ENCODE results near the gene ANXA10.

The ANXA10 gene

GRCh38 chr4:168163106-168163505, 70.8 kb downstream of the ANXA10 start:
- no peak for DNase-seq

DNA sequence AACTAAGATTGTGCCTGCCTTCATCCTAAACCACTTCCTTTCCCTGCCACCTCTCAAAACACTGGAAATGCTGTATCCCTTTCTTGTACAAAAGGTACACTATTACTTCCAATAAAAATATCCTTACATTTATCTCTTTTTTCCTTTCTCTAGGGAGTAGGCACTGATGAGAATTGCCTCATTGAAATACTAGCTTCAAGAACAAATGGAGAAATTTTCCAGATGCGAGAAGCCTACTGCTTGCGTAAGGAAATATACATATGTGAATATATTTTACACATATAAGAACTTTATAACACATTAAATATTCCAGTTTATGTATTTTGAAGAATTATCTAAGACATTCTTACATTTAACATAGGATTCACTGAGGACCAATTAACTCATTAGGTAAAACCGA, 71.7 kb downstream of the ANXA10 start:
- no peak for DNase-seq

- no peak for DNase-seq
Observed at GRCh38 chr4:168164915-168165548, 72.7 kb downstream of the ANXA10 start.

DNA sequence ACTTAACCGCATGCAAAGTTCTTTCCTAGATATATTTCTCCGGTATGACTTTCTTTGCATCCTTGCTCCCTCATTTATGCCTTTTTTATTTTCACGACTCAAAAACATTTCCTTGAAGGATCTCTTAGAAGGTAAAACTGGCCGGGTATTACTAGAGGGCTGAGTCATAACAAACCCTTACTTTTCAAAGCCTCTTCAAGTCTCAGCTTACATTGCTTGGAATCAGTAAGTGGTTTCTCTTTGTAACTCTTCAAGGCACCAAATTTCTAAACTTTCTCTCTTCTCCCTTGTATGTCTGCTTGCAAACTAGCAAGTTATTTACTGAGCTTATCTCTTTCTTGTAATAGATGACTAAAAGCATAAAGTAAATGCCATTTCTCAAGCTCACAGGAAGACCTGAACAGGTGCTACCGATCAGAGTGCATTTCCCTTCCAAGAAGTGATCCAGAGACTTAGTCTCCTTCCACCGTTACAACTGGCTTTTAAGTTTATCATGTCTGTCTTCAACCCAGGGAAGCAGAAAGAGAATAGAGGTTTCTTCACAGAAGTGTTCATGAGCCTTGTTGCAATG, 75.5 kb downstream of the ANXA10 start:
- DNase-seq = no peak

GRCh38 chr4:168174308-168174707, 82.0 kb downstream of the ANXA10 start:
- DNase-seq = no peak

DNA sequence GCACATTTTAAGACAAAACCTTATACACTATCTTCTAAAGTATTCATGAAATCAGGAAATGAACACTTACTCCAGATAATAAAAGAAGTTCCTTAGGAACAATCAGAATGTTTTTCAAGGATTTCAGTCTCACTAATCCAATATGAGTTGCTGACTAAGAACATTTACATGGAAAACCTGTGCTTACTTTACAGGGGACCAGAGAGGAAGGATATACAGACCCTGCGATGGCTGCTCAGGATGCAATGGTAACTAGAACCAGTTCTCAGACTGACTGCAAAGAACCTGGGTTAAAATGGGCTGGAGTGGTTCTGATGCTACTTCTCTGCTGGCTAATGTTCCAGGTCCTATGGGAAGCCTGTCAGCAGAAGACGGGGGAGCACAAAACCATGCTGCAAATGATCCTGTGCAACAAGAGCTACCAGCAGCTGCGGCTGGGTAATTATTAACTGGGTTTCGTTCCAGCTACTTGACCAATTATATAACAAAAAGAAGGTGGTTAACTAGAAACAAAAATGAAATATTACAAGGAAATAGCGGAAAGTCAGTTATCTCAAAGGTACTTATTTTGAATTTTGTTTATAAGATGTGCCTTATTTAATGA, 85.3 kb downstream of the ANXA10 start:
- no peak for DNase-seq

- DNase-seq = peak; percentile 54
Observed at GRCh38 chr4:168183717-168184571, 91.6 kb downstream of the ANXA10 start.

DNA sequence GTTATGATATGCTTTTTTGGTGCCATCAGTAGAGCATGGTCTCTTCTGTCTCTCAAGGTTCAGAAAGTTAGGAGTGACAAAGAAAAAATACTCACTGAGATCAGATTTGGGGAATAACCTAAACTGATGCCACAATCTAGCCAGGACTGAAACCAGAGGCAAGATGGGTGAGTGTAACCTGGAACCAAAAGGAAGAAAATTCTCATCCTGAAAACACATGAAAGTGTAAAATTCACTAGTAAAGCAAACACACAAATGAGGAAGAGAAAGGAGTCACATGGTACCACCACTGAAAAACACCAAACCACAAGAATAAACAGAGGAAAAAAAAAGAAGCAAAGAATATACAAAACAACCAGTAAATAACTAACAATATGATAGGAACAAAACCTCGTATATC, 96.4 kb downstream of the ANXA10 start:
- no peak for DNase-seq

GRCh38 chr4:168197926-168198325, 105.6 kb downstream of the ANXA10 start:
- peak; percentile 47 for DNase-seq

- DNase-seq = no peak
Observed at GRCh38 chr4:168199260-168199957, 107.1 kb downstream of the ANXA10 start.

GRCh38 chr4:168200685-168201084, 108.3 kb downstream of the ANXA10 start:
- no peak for DNase-seq

- DNase-seq = no peak
Observed at GRCh38 chr4:168203233-168203911, 111.0 kb downstream of the ANXA10 start.

GRCh38 chr4:168208957-168209614, 116.7 kb downstream of the ANXA10 start:
- DNase-seq = no peak

DNA sequence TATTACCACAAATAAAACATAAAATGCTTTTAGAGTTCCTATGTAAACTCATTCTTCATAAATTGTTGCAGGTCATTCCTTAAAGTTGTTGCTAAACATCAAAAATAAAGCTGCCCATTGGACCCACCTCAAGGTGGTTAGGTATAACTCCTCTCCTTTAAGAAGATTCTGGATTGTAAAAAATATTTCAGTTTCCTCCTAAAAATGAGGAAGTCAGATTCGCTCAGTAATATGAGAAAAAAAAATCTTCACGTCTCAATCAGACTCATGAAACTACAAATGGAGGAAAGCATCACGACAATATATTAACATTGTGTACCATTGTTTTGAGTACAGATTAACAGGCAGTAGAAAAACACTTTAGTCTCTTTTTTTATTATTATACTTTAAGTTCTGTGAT, 120.3 kb downstream of the ANXA10 start:
- no peak for DNase-seq

DNA sequence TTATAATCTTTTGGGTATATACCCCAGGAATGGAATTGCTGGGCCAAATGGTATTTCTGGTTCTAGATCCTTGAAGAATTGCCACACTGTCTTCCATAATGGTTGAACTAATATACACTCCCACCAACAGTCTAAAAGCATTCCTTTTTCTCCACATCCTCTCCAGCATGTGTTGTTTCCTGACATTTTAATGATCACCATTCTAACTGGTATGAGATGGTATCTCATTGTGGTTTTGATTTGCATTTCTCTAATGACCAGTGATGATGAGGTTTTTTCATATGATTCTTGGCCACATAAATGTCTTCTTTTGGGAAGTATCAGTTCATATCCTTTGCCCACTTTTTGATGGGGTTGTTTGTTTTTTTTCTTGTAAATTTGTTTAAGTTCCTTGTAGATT, 121.2 kb downstream of the ANXA10 start:
- DNase-seq = peak; percentile 31

- peak; percentile 83 for DNase-seq
Observed at GRCh38 chr4:168218645-168219044, 126.3 kb downstream of the ANXA10 start.

- DNase-seq = peak; percentile 20
Observed at GRCh38 chr4:168220893-168221292, 128.6 kb downstream of the ANXA10 start.

DNA sequence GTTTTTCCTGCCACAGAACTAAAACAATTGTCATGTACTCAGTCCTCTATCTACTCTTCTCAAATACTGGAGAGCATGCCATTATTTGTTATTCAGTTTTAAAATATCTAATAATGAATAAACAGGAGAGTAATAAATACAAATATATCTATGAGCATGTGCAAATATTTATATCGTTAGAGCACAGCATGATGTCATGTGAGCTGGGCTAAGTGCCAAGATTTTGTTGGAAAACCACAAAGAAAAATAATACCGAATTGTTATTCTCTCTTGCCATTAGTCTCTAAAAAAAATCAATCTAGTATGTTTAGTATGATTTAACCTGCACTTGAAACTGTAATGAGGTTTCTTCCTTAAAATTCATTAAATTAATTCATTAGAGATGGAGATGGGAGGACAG, 129.0 kb downstream of the ANXA10 start:
- peak; percentile 85 for DNase-seq
